OCI-LY7 (cell line): ENCODE measurements around the gene TBX5. TPM values are rescaled to one million over a fixed set of nuclear protein-coding genes. Genes with fewer than 3 reads are reported as not detected.

ENCODE experiments used
- BruUV-seq: library from RNA; stranded (reverse); fragments of 400-500 nt; replicated peaks from 2 replicates; lab custom pipeline; 2021; lab: Mats Ljungman, UMichigan
- CTCF ChIA-PET: fragments of 300-600 bp; sonication (Branson Sonifier 250); formaldehyde crosslinking; loops from one replicate; lab custom pipeline; 2022; ENCODE audit warnings: antibody characterized with exemption; ENCODE audit not compliant: unreplicated experiment; lab: Charles Lee
- POLR2A ChIA-PET: fragments of 300-600 bp; sonication (Branson Sonifier 250); formaldehyde crosslinking; loops from one replicate; lab custom pipeline; 2022; ENCODE audit warnings: antibody characterized with exemption; lab: Charles Lee
- DNase-seq: peaks from one replicate; pipeline ENCODE4 v3.0.0-alpha.2; 2015; ENCODE audit warnings: low spot score
- H2AFZ ChIP-seq: fragments of 200-600 bp; sonication (generic), shearing (Covaris generic); 2 replicates; pipeline ENCODE4 v1.6.1; 2014; ENCODE audit warnings: mild to moderate bottlenecking, antibody characterized with exemption, low read length, moderate library complexity
- H3K27ac ChIP-seq: fragments of 200-600 bp; sonication (generic); 2 replicates; pipeline ENCODE4 v1.5.1; 2014; ENCODE audit warnings: mixed run types, low read depth, mild to moderate bottlenecking, moderate library complexity, low read length, inconsistent platforms; ENCODE audit not compliant: poor library complexity, severe bottlenecking
- H3K36me3 ChIP-seq: fragments of 200-600 bp; sonication (generic); 2 replicates; pipeline ENCODE4 v1.6.1; 2014; ENCODE audit warnings: mild to moderate bottlenecking, antibody characterized with exemption, low read length, moderate library complexity, mixed read lengths; ENCODE audit not compliant: insufficient read depth
- H3K4me1 ChIP-seq: fragments of 200-600 bp; sonication (generic); 2 replicates; pipeline ENCODE4 v1.5.1; 2014; ENCODE audit warnings: mild to moderate bottlenecking, low read length; ENCODE audit not compliant: insufficient read depth, poor library complexity, severe bottlenecking
- H3K4me2 ChIP-seq: fragments of 200-600 bp; sonication (generic); 2 replicates; pipeline ENCODE4 v1.6.1; 2014; ENCODE audit warnings: mild to moderate bottlenecking, low read length
- H3K4me3 ChIP-seq: fragments of 200-600 bp; sonication (generic); 2 replicates; pipeline ENCODE4 v1.5.1; 2014; ENCODE audit warnings: mild to moderate bottlenecking, low read depth, low read length; ENCODE audit not compliant: poor library complexity, severe bottlenecking
- H3K79me2 ChIP-seq: fragments of 200-600 bp; sonication (generic); 2 replicates; pipeline ENCODE4 v1.6.1; 2016; ENCODE audit warnings: low read depth, mild to moderate bottlenecking, low read length, moderate library complexity, mixed read lengths; ENCODE audit not compliant: insufficient read depth
- H3K9me2 ChIP-seq: fragments of 200-600 bp; sonication (generic); 2 replicates; pipeline ENCODE4 v1.6.1; 2016; ENCODE audit warnings: mild to moderate bottlenecking, low read length, mixed read lengths; ENCODE audit not compliant: insufficient read depth
- H3K9me3 ChIP-seq: fragments of 200-600 bp; sonication (generic); 2 replicates; pipeline ENCODE4 v1.6.1; 2014; ENCODE audit warnings: mild to moderate bottlenecking, mixed run types, low read length, mixed read lengths
- H4K20me1 ChIP-seq: fragments of 200-600 bp; sonication (generic); 2 replicates; pipeline ENCODE4 v1.6.1; 2014; ENCODE audit warnings: mild to moderate bottlenecking, antibody characterized with exemption, low read length, moderate library complexity, mixed read lengths; ENCODE audit not compliant: insufficient read depth
- EZH2phosphoT487 ChIP-seq: fragments of 200-600 bp; sonication (generic); IDR thresholded peaks from 2 replicates; pipeline ENCODE4 v1.6.1; 2018; ENCODE audit warnings: low read depth, borderline replicate concordance, mild to moderate bottlenecking, mixed run types, antibody characterized with exemption, low read length, moderate library complexity, mixed read lengths
- intact Hi-C: fragments of 100-400 bp; cut with micrococcal nuclease; formaldehyde crosslinking; loops from one replicate; pipeline ENCODE4 v1.10.0; 2022; ENCODE audit not compliant: unreplicated experiment
- total RNA-seq, 2 experiments: library from RNA; depleted of rRNA in 1 of 2; stranded (reverse); fragments of >200 nt in 1 of 2; shearing (Covaris generic) in 1 of 2; gene quantifications; 2 replicates each; pipeline ENCODE4 v1.2.3, GENCODE V29; 2014 to 2022
- TF ChIP-seq, protein P1 (sequence below): fragments of 200-600 bp; sonication (generic); conservative IDR thresholded peaks from 2 replicates; pipeline ENCODE4 v1.5.1; 2014; ENCODE audit warnings: mild to moderate bottlenecking, antibody characterized with exemption, low read length, moderate library complexity, mixed read lengths

The TBX5 gene
- total RNA-seq, 2 experiments from 2014 or later, result not detected

DNA sequence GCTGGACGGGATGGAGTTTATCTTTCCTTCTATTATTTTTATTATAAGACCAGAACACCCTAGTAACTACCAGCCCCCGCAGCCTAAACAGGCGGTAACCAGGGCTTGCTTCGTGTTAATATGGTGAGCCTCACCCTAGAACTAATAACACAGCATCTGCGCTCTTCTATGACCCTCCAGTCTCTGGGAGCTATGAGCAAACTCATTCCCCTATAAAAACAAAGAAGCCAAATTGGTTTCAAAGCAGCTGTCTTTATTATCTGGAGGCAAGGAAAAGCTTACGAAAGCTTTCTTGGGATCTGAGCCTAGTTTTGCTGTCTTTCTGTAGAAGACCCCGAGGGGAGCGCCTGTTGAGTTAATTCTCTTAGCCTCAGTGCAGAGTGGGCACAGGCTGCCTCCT lies 85.0 kb downstream of the TBX5 start:
- no peaks in the 10 kb centered on the region for H4K20me1 ChIP-seq
- no peaks in the 10 kb centered on the region for H3K9me3 ChIP-seq
- no peaks in the 10 kb centered on the region for H3K9me2 ChIP-seq
- ChIA-PET CTCF (no interaction called here), POLR2A (no interaction called here)
- TF ChIP-seq, protein P1, sequence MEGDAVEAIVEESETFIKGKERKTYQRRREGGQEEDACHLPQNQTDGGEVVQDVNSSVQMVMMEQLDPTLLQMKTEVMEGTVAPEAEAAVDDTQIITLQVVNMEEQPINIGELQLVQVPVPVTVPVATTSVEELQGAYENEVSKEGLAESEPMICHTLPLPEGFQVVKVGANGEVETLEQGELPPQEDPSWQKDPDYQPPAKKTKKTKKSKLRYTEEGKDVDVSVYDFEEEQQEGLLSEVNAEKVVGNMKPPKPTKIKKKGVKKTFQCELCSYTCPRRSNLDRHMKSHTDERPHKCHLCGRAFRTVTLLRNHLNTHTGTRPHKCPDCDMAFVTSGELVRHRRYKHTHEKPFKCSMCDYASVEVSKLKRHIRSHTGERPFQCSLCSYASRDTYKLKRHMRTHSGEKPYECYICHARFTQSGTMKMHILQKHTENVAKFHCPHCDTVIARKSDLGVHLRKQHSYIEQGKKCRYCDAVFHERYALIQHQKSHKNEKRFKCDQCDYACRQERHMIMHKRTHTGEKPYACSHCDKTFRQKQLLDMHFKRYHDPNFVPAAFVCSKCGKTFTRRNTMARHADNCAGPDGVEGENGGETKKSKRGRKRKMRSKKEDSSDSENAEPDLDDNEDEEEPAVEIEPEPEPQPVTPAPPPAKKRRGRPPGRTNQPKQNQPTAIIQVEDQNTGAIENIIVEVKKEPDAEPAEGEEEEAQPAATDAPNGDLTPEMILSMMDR, result no peak
- TF ChIP-seq EZH2phosphoT487, result no peak
- H3K4me3 ChIP-seq, result no peak overlapping the region
- H3K4me2 ChIP-seq, result no peak overlapping the region
- H3K36me3 ChIP-seq, result no peaks in the 10 kb centered on the region
- intact Hi-C loops, result no loop called here
- no peaks in the 10 kb centered on the region for H3K79me2 ChIP-seq
- H2AFZ ChIP-seq, result no peak overlapping the region
- BruUV-seq, result no TSS peak
- H3K27ac ChIP-seq, result no peak overlapping the region
- no peak for DNase-seq
- no peaks in the 10 kb centered on the region for H3K4me1 ChIP-seq

DNA sequence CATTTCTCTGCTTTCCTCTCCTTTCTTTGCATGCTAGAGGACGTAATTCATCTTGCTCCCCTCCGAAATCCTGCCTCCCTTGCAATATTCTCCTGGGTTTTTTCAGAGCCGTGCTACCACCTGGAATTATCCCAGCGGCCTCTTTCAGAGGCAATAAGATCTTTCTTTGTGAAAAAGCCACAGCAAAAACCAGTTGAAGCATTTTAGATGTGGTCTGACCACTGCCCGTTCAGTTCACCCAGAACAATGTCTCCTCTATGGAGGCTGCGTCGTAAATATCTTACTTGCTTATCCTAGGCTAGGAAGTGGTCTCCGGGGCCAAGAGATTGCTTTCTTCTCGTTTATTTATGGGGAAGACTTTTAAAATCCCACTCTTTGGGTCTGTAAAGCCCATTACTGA lies 85.8 kb downstream of the TBX5 start:
- H3K36me3 ChIP-seq, result no peaks in the 10 kb centered on the region
- TF ChIP-seq EZH2phosphoT487, result no peak
- TF ChIP-seq, protein P1, result no peak
- no peaks in the 10 kb centered on the region for H3K9me2 ChIP-seq
- ChIA-PET CTCF (no interaction called here), POLR2A (no interaction called here)
- no peak overlapping the region for H3K27ac ChIP-seq
- H2AFZ ChIP-seq, result no peak overlapping the region
- H3K4me2 ChIP-seq, result no peak overlapping the region
- H3K79me2 ChIP-seq, result no peaks in the 10 kb centered on the region
- H4K20me1 ChIP-seq, result no peaks in the 10 kb centered on the region
- no peak overlapping the region for H3K4me3 ChIP-seq
- no peaks in the 10 kb centered on the region for H3K9me3 ChIP-seq
- intact Hi-C loops, result no loop called here
- DNase-seq, result no peak
- no peaks in the 10 kb centered on the region for H3K4me1 ChIP-seq
- BruUV-seq, result no TSS peak

DNA sequence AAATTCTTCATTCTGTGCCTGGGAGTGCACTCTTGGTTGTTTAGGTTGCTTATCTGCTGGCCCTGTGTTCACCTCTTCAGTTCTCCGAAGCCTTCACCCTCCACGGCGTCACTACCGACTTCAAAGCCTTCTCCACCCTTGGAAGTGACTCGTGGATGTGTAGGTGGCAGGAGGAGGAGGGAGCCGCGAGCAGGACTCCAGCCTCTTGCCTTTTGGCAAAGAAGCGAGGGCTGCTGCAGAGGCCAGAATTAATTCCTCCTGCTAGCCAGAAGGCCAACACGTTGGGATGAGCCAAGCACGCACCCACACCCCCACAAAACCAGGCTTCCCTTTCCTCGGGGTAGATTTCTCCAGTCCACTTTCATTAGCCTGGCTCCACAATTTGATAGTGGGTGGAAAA lies 86.5 kb downstream of the TBX5 start:
- intact Hi-C loops, result no loop called here
- H3K9me2 ChIP-seq, result no peaks in the 10 kb centered on the region
- H4K20me1 ChIP-seq, result no peaks in the 10 kb centered on the region
- H3K4me3 ChIP-seq, result no peak overlapping the region
- no peaks in the 10 kb centered on the region for H3K9me3 ChIP-seq
- no peak overlapping the region for H3K4me2 ChIP-seq
- no peak overlapping the region for H2AFZ ChIP-seq
- TF ChIP-seq, protein P1, result no peak
- TF ChIP-seq EZH2phosphoT487, result no peak
- ChIA-PET POLR2A (no interaction called here), CTCF (no interaction called here)
- BruUV-seq, result no TSS peak
- DNase-seq, result no peak
- no peaks in the 10 kb centered on the region for H3K4me1 ChIP-seq
- H3K79me2 ChIP-seq, result no peaks in the 10 kb centered on the region
- H3K36me3 ChIP-seq, result no peaks in the 10 kb centered on the region
- H3K27ac ChIP-seq, result no peak overlapping the region
